HG02588 (cell line): ENCODE measurements around the gene PPP1R9B.

ENCODE experiments used
- ATAC-seq: cut with Tn5 transposase; IDR thresholded peaks from one replicate; pipeline ENCODE4 v1.9.1; 2021; ENCODE audit warnings: mild to moderate bottlenecking, moderate library complexity; ENCODE audit not compliant: unreplicated experiment

PPP1R9B gene

DNA sequence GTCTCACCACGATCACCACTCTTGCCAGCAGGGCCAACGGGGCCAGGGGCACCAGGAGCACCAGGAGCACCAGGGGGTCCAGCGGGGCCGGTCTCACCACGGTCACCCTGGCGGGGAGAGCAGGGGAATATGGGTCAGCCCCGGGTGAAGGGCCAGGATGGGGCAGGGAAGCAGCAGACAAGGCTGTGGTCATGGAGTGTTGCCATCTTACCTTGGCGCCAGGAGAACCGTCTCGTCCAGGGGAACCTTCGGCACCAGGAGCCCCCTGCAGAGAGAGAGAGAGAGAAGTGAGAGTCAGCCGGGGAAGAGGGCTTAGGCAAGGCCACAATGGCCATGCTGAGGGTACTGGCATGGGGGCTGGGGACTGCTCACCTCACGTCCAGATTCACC lies 38.0 kb upstream of the PPP1R9B start:
- ATAC-seq: no peak

DNA sequence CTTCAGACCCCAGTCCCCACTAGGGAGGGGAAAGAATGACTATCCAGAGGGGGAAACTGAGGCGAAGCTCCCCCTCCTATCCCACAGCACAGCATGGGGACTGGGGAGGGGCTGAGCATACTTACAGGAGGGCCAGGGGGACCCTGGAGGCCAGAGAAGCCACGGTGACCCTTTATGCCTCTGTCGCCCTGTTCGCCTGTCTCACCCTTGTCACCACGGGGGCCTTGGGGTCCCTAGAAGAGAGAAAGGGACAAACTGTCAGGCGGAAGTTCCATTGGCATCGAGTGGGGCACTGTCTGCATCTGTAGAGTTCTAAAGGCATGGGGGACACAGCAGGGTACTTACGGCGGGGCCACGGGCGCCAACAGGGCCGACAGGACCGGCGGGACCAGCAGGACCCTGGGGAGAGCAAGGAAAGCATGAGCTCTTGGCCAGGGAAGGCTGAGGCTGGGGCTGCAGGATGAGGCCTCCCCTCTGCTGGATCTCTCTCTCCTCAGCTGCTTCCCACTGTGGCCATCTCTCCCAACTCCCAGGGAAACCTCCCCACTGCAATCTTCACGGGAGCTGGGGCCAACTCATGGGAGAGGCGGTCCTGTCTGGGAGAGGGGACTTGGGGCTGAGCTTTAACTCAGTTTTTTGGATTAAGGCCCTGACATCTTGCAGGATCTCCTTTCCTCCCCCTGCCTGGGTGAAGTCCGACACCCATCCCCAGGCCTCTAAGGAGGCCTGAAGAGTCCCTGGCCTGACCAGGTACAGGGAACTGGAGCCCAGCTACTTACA lies 37.5 kb upstream of the PPP1R9B start:
- no peak for ATAC-seq

GRCh38 chr17:50187394-50187725 lies 36.9 kb upstream of the PPP1R9B start:
- ATAC-seq: no peak

- ATAC-seq: no peak
Measured at GRCh38 chr17:50186661-50187393, 36.4 kb upstream of the PPP1R9B start.

- no peak for ATAC-seq
Measured at GRCh38 chr17:50185631-50186471, 35.4 kb upstream of the PPP1R9B start.

DNA sequence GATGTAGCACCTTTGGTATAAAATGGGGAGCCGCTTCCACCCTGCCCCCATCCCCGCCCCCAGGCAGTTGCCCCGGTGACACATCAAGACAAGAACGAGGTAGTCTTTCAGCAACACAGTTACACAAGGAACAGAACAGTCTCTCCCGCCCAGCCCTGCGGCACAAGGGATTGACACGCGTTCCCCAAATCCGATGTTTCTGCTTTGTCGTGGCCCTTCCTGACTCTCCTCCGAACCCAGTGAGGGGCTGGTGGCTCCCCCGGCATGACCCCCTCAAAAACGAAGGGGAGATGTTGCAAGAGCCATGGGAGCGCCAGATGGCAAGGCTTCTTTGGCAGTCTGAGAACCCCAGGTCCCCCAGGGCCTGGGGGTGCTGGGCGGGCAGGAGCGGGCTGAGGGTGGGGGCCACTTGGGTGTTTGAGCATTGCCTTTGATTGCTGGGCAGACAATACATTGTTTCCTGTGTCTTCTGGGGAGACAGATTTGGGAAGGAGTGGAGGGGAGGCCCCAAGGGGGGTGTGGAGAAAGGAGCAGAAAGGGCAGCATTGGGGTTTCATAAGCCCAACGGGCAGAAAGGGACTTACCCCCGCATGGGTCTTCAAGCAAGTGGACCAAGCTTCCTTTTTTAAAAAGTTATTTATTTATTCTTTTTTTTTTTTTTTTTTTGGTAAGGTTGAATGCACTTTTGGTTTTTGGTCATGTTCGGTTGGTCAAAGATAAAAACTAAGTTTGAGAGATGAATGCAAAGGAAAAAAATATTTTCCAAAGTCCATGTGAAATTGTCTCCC lies 34.3 kb upstream of the PPP1R9B start:
- ATAC-seq: no peak

- ATAC-seq: no peak
Measured at GRCh38 chr17:50184064-50184463, 33.6 kb upstream of the PPP1R9B start.

GRCh38 chr17:50183421-50183994 lies 33.0 kb upstream of the PPP1R9B start:
- ATAC-seq: no peak

GRCh38 chr17:50182783-50183420 lies 32.4 kb upstream of the PPP1R9B start:
- ATAC-seq: no peak

GRCh38 chr17:50181591-50182560 lies 31.4 kb upstream of the PPP1R9B start:
- no peak for ATAC-seq

DNA sequence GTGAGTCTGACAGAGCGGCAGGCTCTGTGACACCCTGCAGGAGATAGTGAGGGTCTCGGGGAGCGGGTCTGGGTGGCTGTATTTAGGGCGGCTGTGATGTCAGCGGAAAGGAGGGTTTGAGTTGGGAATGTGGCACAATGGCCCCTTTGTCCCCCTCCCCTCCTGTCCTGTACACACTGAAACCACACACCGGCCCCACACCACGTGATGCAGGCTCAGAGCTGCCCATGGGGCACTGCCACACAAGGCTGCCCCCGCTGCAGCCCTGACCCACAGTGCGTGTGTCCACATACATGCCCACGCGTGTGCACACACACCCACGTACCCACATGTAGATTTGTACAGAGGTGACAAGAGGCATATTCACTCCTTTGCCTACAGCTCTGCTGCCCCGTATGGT lies 30.7 kb upstream of the PPP1R9B start:
- no peak for ATAC-seq

- ATAC-seq: no peak
Measured at GRCh38 chr17:50180620-50181019, 30.1 kb upstream of the PPP1R9B start.

DNA sequence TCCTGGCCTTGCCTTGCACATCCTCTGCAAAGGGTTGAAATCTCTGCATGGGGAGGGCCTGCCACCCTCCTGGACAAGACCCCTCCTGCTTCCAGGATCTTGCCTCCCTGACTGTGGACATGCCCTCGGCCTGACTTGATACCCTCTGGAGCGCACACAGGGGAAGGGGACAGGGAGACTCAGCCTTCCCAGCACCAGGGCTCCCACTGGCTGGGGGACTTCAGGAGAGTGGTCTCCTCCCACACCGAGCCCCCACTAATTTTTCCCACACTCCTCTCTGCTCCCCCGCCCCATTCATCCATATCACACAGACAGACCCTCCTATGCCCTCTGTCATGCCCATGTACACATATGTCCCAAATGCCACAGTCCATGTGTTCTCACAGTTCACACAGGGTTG lies 29.6 kb upstream of the PPP1R9B start:
- no peak for ATAC-seq

- no peak for ATAC-seq
Measured at GRCh38 chr17:50177983-50178834, 27.7 kb upstream of the PPP1R9B start.

DNA sequence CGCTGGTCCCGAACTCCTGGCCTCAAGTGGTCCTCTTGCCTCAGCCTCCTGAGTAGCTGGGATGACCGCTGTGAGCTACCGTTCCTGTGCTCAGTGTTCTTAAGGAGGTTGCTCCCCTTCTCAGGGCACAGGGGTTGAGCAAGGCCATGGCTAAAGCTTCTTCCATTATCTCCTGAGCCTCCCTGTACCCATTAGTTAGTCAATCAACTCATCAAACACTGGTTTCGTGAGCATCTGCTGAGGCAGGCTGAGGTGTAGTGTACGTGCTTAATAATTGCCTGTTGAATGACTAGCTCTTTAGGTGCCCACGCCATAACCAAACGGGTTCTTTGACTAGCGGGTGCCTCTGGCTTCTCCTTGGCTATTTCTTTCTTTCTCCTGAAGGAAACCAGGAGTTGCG lies 27.0 kb upstream of the PPP1R9B start:
- ATAC-seq: no peak

- ATAC-seq: no peak
Measured at GRCh38 chr17:50176559-50177357, 26.3 kb upstream of the PPP1R9B start.
